K562 (cell line): ENCODE measurements around the gene METTL22. TPM values are rescaled to one million over a fixed set of nuclear protein-coding genes. Genes with fewer than 3 reads are reported as not detected.
A peak's percentile ranks its signal among the peaks of the same experiment; 100 is the strongest.

ENCODE experiments used
- ATAC-seq: fragments of 200-7000 bp; cut with Tn5 transposase; 3 replicates; pipeline ENCODE4 v1.9.1; 2020; ENCODE audit warnings: moderate library complexity
- BruUV-seq: library from RNA; stranded (reverse); fragments of 400-500 nt; replicated peaks from 2 replicates; lab custom pipeline; 2021; lab: Mats Ljungman, UMichigan
- CTCF ChIA-PET: fragments of 300-600 bp; formaldehyde crosslinking; extraction: SDS; loops from one replicate; lab custom pipeline; 2021; ENCODE audit warnings: low intra/inter-chr PET ratio; lab: Yijun Ruan, JAX
- POLR2A ChIA-PET: fragments of 300-600, 350-650 bp; sonication (Branson Sonifier 250); formaldehyde crosslinking; extraction: SDS; loops from one replicate; lab custom pipeline; 2021; ENCODE audit warnings: antibody characterized with exemption, inconsistent platforms; lab: Yijun Ruan, JAX
- DNase-seq, 4 experiments: peaks; one replicate each; pipeline versions ENCODE4 v3.0.0 to v3.0.0-alpha.2; 2011 to 2018; ENCODE audit warnings: low spot score in 3 of 4, mixed read lengths in 3 of 4; ENCODE audit errors: extremely low read depth in 1 of 4
- FAIRE-seq: peaks from 2 replicates; lab custom pipeline; 2011; peaks lifted over from hg19 to GRCh38; lab: Jason Lieb, UNC
- H2AFZ ChIP-seq: 2 replicates; pipeline ENCODE4 v1.6.0; 2011; ENCODE audit warnings: low read depth, low read length, control low read depth, inconsistent platforms
- H3K27ac ChIP-seq: fragments of 200-600 bp; 3 replicates; pipeline ENCODE4 v1.8.0; 2011; ENCODE audit warnings: low read depth, mild to moderate bottlenecking, control low read depth, inconsistent platforms, low read length, moderate library complexity, mixed read lengths; ENCODE audit errors: extremely low read depth
- H3K27me3 ChIP-seq, 2 experiments: fragments of 300-600 bp in 1 of 2; 2 replicates in 1 of 2; 3 replicates in 1 of 2; pipeline versions ENCODE4 v1.6.0 to v1.8.0; 2011; ENCODE audit warnings: inconsistent platforms in 2 of 2, low read length in 2 of 2, mild to moderate bottlenecking in 1 of 2, mixed read lengths in 1 of 2, moderate library complexity in 1 of 2; ENCODE audit not compliant: control insufficient read depth in 2 of 2, insufficient read depth in 2 of 2
- H3K36me3 ChIP-seq: fragments of 300-600 bp; 3 replicates; pipeline ENCODE4 v1.8.0; 2011; ENCODE audit warnings: mild to moderate bottlenecking, low read length, inconsistent platforms; ENCODE audit not compliant: control insufficient read depth, insufficient read depth
- H3K4me1 ChIP-seq, 2 experiments: fragments of 200-600 bp in 1 of 2; replicated peaks in 1 of 2; 2 replicates in 1 of 2; 3 replicates in 1 of 2; pipeline versions ENCODE4 v1.5.1 to v1.8.0; 2011; ENCODE audit warnings: inconsistent platforms in 2 of 2, low read length in 2 of 2, mild to moderate bottlenecking in 1 of 2, mixed read lengths in 1 of 2, moderate library complexity in 1 of 2; ENCODE audit not compliant: control insufficient read depth in 2 of 2, insufficient read depth in 2 of 2
- H3K4me2 ChIP-seq: 2 replicates; pipeline ENCODE4 v1.6.1; 2011; ENCODE audit warnings: low read length, control low read depth, inconsistent platforms, mixed read lengths; ENCODE audit not compliant: insufficient read depth
- H3K4me3 ChIP-seq: fragments of 200-600 bp; sonication (generic), shearing (Covaris generic); 2 replicates; pipeline ENCODE4 v1.5.1; 2016; ENCODE audit warnings: control low read depth, inconsistent platforms
- H3K79me2 ChIP-seq: fragments of 200-600 bp; 3 replicates; pipeline ENCODE4 v1.8.0; 2011; ENCODE audit warnings: low read length, inconsistent platforms; ENCODE audit not compliant: control insufficient read depth, insufficient read depth
- H3K9ac ChIP-seq, 2 experiments: 2 replicates each; pipeline versions ENCODE4 v1.6.0 to v1.6.1; 2011; ENCODE audit warnings: low read depth in 2 of 2, low read length in 2 of 2, control low read depth in 1 of 2, inconsistent platforms in 1 of 2, mild to moderate bottlenecking in 1 of 2, mixed read lengths in 1 of 2; ENCODE audit not compliant: insufficient read depth in 1 of 2
- H3K9me1 ChIP-seq: one replicate; pipeline ENCODE4 v1.6.0; 2011; ENCODE audit warnings: inconsistent platforms, mild to moderate bottlenecking, low read length, moderate library complexity; ENCODE audit not compliant: control insufficient read depth, insufficient read depth
- H3K9me3 ChIP-seq: replicated peaks from 2 replicates; pipeline ENCODE4 v1.5.1; 2011; ENCODE audit warnings: low read depth, low read length, inconsistent platforms; ENCODE audit not compliant: control insufficient read depth, insufficient read depth
- H4K20me1 ChIP-seq: replicated peaks from 2 replicates; pipeline ENCODE4 v1.6.1; 2011; ENCODE audit warnings: low read length, inconsistent platforms, mixed read lengths; ENCODE audit not compliant: control insufficient read depth, insufficient read depth
- BDP1 ChIP-seq: IDR thresholded peaks from 3 replicates; pipeline ENCODE4 v1.6.1; 2011; ENCODE audit not compliant: insufficient read length, insufficient read depth
- EGR1 ChIP-seq: fragments of 450-650 bp; conservative IDR thresholded peaks from 2 replicates; pipeline ENCODE4 v1.6.1; 2017; ENCODE audit warnings: mild to moderate bottlenecking
- FOS ChIP-seq: IDR thresholded peaks from 3 replicates; pipeline ENCODE4 v1.6.1; 2011; ENCODE audit not compliant: insufficient read length; ENCODE audit errors: extremely low read depth
- HMGN3 ChIP-seq: IDR thresholded peaks from 2 replicates; pipeline ENCODE4 v1.6.1; 2011; ENCODE audit warnings: borderline replicate concordance, low read depth, mild to moderate bottlenecking, mixed read lengths, low read length; ENCODE audit not compliant: insufficient read length; ENCODE audit errors: extremely low read depth
- HSF4 ChIP-seq: fragments of 250-450 bp; sonication (Bioruptor Pico); IDR thresholded peaks from 2 replicates; pipeline ENCODE4 v2.1.2; 2022; ENCODE audit warnings: mild to moderate bottlenecking, moderate library complexity, borderline replicate concordance
- NFIC ChIP-seq: fragments of 450-650 bp; IDR thresholded peaks from 2 replicates; pipeline ENCODE4 v1.6.1; 2017; ENCODE audit warnings: mild to moderate bottlenecking, inconsistent platforms
- NFYB ChIP-seq: IDR thresholded peaks from 2 replicates; pipeline ENCODE4 v1.6.1; 2011; ENCODE audit warnings: mild to moderate bottlenecking, moderate library complexity; ENCODE audit not compliant: insufficient read length; ENCODE audit errors: extremely low read depth
- RBM25 ChIP-seq: fragments of 200-400 bp; formaldehyde crosslinking; IDR thresholded peaks from 2 replicates; pipeline ENCODE4 v1.6.1; 2018; ENCODE audit warnings: low read length, low read depth, moderate library complexity; ENCODE audit not compliant: severe bottlenecking
- SMARCE1 ChIP-seq: fragments of 450-650 bp; IDR thresholded peaks from 2 replicates; pipeline ENCODE4 v1.7.1; 2016; ENCODE audit warnings: mild to moderate bottlenecking
- ZNF699 ChIP-seq: fragments of 250-450 bp; sonication (Bioruptor Pico); IDR thresholded peaks from 2 replicates; pipeline ENCODE4 v1.8.0; 2021; ENCODE audit warnings: mild to moderate bottlenecking, moderate library complexity; ENCODE audit not compliant: insufficient replicate concordance
- ZNF77 ChIP-seq: fragments of 250-450 bp; sonication (Bioruptor Pico); IDR thresholded peaks from 2 replicates; pipeline ENCODE4 v1.5.0; 2020
- WGBS: fragments of 100-300 bp; shearing (Covaris generic); methylation state at CpG from one replicate; pipeline ENCODE4 v1.1.6; 2016; ENCODE audit warnings: low coverage, mixed read lengths; ENCODE audit not compliant: insufficient coverage; ENCODE audit errors: missing lambda C conversion rate; 5-methylcytosine and 5-hydroxymethylcytosine counted together
- in situ Hi-C: fragments of 300-500 bp; cut with MboI; formaldehyde crosslinking; loops from 4 replicates; pipeline ENCODE4 v1.15.0; 2018; ENCODE audit warnings: inconsistent platforms, mixed read lengths
- intact Hi-C: fragments of 100-400 bp; cut with micrococcal nuclease; formaldehyde crosslinking; loops from 2 replicates; pipeline ENCODE4 v1.14.2; 2022
- polyA plus RNA-seq, 8 experiments: library from polyadenylated mRNA; depleted of rRNA in 4 of 8; stranded (reverse) in 5 of 8; unstranded in 3 of 8; fragments of >200 nt; fragmentation: Nextera tagmentation in 2 of 8; fragmentation: Illumina TruSeq in 1 of 8; extraction: Ambion mirVana in 2 of 8; extraction: Trizol in 1 of 8; gene quantifications; 2 replicates each; pipeline versions ENCODE4 v1.2.1 to v1.2.3, GENCODE V29; 2011 to 2014; ENCODE audit warnings: inconsistent platforms in 1 of 8, missing spikeins in 1 of 8
- total RNA-seq, 7 experiments: library from RNA; depleted of rRNA in 6 of 7; stranded (reverse); fragments of >200 nt in 6 of 7; fragmentation: Illumina TruSeq in 2 of 7; extraction: Trizol in 2 of 7; gene quantifications; 2 replicates each; pipeline versions ENCODE4 v1.2.1 to v1.2.3, GENCODE V29; 2011 to 2021; ENCODE audit warnings: low replicate concordance in 1 of 7

METTL22 gene
- total and polyA plus RNA-seq, 9 of the 15 experiments (the other 6 are each of a cell fraction or from before 2014, with no cell fraction given), result 6.9 to 33.2 (median 18.5) TPM

DNA sequence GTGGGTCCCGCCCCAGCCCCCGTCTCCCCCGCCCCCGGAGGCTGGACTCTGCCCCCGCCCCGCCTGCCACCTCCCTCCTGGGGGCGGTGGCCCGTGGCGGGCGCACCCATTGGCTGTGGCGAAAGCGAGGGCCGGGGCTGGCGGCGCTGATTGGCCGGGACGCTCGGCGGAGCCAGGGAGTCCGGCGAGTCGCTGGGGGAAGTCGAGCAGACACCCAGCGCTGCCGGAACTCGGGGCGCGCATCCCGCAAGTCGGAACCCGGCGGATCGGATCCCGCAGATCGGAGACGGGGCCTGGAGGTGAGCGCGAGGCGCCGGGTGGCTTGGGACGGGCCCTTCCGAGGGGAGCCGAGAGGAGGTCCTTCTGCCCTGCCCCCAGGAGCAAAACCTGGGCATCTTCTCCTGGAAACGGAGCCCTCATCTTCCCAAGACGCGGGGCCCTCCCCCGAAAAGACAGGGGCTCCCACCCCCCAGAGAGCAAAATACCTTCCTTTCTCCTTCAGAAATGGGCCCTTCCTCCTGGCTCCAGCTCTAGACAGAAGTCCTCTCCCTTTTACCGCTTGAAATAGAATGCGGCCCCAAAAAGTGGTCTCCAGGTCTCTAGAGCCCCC, 53.0 kb downstream of the METTL22 start, which contains the start of gene ABAT (continued):
- TF ChIP-seq NFYB, result peak; percentile 76
- no peak for TF ChIP-seq HSF4 (CRISPR knock-in tag)
- peak; percentile 99 for TF ChIP-seq RBM25
- TF ChIP-seq EGR1, result peak; percentile 33
- TF ChIP-seq ZNF77, result no peak
- TF ChIP-seq FOS, result peak; percentile 47
- no peak for TF ChIP-seq ZNF699
- no peak for TF ChIP-seq BDP1
- TF ChIP-seq SMARCE1, result no peak
- TF ChIP-seq, all 486 proteins: peak for 11

DNA sequence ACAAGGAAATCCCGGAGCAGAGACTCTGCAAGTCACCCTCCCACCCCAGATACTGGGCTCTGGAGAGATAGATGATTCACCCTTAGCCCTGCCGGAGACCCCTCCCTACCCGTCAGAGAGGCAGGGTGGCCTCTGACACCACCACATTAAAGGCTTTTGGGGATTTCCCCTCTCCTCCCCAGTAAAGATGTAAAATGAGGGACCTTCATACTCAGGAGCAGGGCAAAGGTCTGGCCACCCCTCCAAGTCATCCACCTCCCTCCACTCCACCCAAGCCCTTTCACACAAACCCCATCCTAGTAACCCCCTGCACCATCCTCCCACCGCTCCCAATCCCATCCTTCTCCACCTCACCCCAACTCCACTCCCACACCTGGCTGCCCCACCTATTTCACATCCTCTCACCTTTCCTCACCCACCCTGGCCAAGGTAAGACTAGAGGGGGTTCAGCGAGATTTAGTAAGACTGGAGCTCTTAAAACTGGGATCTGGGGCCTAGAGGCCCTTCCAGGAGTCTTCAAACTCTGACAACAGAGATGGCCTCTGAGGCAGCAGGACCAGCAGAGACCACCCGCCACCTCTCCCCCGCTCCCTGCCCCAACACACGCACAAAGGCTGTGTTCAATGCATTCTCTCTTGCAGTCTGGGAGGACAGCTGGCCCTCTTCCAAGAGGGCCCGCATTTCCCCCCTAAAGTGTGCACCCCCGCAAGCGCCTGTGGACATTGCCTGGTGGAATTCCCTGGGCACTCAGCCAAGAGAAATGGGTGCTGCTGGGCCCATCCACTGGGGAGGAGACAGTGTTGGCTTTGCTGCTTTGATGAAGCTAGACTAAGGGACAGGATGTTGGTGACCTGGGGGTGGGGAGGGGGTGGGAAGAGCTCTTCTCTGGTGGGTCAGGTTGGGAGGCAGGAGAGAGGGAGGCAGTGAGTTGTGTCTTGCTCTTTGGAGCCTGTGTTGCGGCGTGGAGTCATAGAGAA, 54.0 kb downstream of the METTL22 start:
- no peaks in the 10 kb centered on the region for H3K36me3 ChIP-seq
- H3K79me2 ChIP-seq, result no peaks in the 10 kb centered on the region
- H4K20me1 ChIP-seq, result peaks cover 18% of the 10 kb centered on the region; the same call in 1 of the 2 replicates
- H3K4me1 ChIP-seq, result peaks cover 0 to 12% of the 10 kb centered on the region in 2 experiments; a peak in 4 of 5 replicates
- no TSS peak for BruUV-seq
- in situ Hi-C loops, result no loop called here
- H3K4me3 ChIP-seq, result no peak overlapping the region
- H3K9ac ChIP-seq, result no peak overlapping the region
- ChIA-PET POLR2A (interaction anchor here (0.7 kb wide), 1 partner anchor 181 kb away, joined by 3 read pairs; no protein-coding TSS in a partner anchor), CTCF (no interaction called here)
- no peak for ATAC-seq
- no peak overlapping the region for H2AFZ ChIP-seq
- no peak overlapping the region for H3K27ac ChIP-seq
- H3K9me3 ChIP-seq, result no peaks in the 10 kb centered on the region; the same call in 1 of the 2 replicates
- peaks cover 20 to 31% of the 10 kb centered on the region in 2 experiments; a peak in 4 of 5 replicates for H3K27me3 ChIP-seq
- 3% methylated on average over 10 of the region's 13 CpGs for WGBS
- intact Hi-C loops, result no loop called here
- DNase-seq, result no peak
- no peaks in the 10 kb centered on the region for H3K9me1 ChIP-seq
- TF ChIP-seq HMGN3, result no peak
- TF ChIP-seq NFIC, result peak; percentile 40; the same call in 1 of the 2 replicates
- no peak for FAIRE-seq
- H3K4me2 ChIP-seq, result no peak overlapping the region
